HTERT RPE-1 (cell line): Measurements from ENCODE around the gene FGFRL1.
"Not testable (repeated sequence)": the region's sequence is repeated elsewhere in the genome, so short reads cannot be mapped to it uniquely, and the experiment has no call there.

Experiments
- in situ Hi-C: fragments of 300-500 bp; cut with MboI; formaldehyde crosslinking; loops from 4 replicates; pipeline ENCODE4 v1.14.3; 2020; ENCODE audit warnings: low sequenced_read_pairs

FGFRL1 gene

DNA sequence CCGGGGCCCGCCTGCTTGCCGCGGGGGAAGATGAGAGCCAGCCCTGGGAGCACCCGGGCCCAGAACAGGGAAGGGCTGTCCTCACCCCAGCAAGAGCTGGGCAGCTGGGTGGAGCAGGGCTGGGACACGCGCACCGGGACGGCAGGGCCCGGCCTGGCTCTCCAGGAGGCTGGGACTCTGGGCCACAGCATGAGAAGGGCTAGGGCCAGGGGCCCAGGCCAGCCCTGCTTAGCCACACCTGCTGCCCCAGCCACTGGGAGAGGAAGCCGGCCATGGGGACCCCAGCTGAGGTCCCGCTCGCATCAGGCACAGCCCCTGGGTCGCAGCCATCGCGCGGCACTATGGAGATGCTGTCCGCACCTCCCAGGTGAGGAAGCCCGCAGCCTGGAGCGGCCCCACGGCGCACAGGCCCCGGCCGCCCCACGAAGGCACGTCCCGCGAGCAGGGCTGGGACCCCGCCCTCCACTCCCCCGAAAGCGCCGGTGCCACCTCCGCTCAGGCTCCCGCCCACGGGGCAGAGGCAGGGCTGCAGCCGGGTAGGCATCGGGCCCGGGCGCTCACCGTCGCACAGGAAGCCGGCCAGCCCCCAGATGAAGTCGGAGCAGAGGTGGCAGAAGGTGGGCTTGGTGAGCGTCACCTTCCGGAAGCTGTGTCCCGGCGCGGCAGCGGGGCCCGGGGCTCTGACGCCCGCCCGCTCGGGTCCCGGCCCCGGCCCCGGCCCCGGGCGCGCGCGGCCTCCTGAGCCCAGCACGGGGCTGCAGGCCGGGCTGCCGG lies 38.6 kb upstream of the FGFRL1 start:
- in situ Hi-C loops = no loop called here

DNA sequence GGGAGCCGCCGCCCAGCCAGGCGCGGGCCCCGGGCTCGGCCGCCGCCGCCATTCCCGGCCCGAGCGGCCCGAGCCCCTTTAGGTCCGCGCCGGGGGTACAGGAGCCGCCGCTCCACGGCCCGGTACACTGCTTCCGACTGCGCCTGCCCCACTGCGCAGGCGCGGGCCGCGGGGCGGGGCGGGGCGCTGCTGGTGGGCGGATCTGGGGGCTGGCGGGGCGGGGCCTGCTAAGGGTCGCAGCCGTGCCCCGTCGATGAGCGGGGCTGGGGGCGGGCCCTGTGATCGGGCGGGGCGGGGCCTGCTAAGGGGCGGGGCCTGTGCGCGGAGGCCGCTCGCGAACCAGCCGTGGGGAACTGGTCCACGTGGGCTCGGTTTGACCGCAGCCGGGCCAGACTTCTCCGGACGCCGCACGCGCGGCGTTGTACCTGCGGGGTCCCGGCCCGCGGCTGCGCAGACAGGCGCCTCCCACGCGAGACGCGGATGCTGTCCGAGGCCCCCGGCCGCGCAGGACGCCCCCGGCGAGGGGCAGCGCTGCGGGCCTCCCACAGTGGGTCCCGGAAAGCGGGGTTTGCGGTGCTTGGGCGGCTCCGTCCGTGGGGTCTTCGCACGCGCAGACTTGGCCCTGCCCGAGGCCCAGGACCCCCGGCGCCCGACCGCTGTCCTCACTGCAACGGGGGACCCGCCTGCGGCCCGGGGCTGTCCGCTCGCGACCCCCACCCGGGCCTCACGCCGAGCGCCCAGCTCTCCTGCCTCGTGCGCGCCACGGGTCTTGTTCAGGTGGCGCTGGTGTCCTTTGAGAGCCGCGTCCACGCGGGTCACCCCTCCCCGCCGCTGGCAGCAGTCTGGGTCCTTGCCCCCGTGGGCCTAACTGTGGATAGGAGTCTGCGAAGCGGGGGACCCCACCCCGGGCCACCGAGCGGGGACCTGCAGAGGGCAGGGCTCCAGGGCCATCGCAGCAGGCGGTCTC lies 37.7 kb upstream of the FGFRL1 start, which contains the start of gene DGKQ:
Gene DGKQ (minus strand): TSS at position 139 of the 967 bp plus-strand sequence. CDS start 87 bp downstream, at position 52.
- in situ Hi-C loops = no loop called here

DNA sequence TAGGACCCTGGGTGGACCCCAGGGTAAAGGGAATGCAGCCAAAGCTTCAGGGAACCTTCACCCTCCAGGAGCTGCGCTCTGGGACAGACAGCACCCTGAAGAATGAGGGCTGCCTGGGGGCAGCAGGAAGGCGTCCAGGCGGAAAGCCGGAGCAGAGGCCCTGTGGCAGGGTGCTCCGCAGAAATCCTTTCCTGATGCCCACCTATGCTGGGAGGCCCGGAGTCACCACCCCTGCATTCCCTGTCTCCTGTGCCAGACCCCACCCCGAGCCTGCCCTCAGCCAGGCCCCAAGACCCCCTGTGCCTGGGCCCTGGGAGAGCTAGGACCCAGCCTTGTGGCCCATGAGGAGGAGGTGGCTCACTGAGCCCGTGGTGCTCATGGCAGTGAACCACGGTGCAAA lies 36.8 kb upstream of the FGFRL1 start:
- in situ Hi-C loops = no loop called here

DNA sequence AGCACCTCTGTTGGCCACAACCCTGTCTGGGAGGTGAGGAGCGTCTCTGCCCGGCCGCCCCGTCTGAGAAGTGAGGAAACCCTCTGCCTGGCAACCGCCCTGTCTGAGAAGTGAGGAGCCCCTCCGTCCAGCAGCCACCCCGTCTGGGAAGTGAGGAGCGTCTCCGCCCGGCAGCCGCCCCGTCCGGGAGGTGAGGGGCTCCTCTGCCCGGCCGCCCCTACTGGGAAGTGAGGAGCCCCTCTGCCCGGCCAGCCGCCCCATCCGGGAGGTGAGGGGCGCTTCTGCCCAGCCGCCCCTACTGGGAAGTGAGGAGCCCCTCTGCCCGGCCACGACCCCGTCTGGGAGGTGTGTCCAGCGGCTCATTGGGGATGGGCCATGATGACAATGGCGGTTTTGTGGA lies 35.4 kb upstream of the FGFRL1 start:
- in situ Hi-C loops = not testable (repeated sequence)

DNA sequence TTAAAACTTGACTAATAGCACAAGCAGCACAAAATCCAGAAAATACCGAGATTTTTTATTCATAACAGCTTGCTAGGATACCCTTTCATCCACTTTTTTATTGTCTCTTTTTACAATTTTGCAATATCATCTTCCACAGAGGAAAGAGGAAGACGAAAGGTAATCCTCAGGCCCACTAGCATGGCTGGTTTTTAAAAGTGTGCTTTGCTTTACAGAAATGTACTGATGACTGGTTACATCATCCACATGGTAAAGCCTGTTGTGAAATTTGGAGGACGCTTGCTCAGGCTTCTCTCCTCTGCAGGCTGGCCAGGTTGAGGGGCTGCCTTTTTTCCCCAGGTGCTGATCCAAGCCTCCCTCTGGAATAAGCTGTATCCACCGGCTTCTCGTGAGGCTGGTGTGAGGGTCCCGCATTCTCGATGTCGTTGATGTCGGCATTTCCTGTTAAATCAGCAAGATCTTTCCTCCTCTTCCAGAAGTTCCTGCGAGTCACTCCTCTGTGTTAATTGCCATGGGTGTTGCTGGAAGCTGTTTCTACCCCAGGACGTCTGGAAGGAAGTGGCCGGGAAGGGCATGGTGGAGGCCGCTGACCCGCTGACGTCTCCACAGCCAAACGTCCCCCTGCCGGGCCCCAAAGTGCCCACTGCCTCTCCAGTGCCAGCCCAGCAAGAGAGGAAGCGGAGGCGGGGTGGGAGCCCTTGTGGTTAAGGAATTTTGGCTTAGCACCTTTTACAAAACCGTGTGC lies 32.3 kb upstream of the FGFRL1 start:
- in situ Hi-C loops = no loop called here

DNA sequence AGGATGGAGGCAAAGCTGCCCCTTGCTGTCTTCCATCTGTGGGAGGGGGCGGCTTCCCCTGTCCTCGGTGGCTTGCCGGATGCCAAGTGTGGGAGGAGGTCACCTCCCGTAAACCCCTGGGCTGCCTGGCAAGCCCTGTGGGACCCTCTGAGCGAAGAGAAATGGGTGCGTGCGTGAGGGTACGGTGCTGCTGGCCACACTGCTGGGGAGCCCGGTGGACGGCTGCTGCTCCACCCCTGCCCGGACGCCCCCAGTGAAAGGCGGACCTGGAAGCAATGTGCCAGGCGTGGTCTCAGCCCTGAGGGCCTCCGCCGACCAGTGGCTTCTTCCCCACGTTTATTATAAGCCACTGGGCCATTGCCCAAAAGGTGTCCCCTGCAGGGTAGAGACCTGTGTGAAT lies 29.1 kb upstream of the FGFRL1 start:
- in situ Hi-C loops = no loop called here

DNA sequence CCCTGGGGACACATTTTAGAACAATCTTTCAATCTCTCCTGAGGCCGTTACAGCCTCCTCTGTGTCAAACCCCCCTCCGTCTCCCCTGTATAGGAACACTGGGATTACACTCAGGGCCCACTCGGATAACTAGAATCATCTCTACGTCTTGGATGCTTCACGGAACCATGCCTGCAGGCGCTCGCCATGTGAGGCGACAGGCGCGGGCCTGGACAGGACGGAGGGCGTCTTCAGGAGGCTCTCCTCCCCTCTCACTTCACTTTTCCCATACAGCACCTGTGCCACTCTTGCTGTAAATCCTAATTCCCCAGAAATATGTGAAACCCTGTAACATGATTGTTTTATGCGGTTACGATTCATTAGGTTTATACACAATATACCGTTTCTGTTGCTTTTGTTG lies 28.6 kb upstream of the FGFRL1 start:
- in situ Hi-C loops = no loop called here

DNA sequence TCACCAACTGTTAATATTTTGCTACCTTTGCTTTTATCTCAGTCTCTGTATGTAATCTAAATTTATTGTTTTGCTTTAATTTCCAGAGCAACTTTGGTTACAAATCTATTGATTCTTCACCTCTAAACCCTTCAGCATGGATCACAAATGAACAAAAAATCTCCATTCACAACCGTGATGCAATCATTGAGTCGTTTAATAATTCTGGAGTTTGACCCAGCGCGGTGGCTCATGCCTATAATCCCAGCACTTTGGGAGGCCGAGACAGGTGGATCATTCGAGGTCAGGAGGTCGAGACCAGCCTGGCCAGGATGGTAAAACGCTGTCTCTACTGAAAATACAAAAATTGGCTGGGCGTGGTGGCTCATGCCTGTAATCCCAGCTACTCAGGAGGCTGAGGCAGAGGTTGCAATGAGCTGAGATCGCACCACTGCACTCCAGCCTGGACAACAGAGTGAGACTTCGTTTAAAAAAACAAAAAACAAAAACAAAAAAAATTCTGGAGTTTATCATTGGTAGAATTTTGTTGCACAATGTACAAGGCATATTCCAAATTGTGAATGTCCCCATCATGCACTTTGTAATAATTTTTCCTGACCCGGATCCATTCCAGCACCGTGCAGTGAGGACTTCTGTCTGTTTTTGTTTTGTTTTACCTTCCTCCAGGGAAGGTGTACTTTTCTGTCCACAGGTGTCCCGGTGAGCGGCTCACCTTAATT lies 26.9 kb upstream of the FGFRL1 start:
- in situ Hi-C loops = no loop called here

DNA sequence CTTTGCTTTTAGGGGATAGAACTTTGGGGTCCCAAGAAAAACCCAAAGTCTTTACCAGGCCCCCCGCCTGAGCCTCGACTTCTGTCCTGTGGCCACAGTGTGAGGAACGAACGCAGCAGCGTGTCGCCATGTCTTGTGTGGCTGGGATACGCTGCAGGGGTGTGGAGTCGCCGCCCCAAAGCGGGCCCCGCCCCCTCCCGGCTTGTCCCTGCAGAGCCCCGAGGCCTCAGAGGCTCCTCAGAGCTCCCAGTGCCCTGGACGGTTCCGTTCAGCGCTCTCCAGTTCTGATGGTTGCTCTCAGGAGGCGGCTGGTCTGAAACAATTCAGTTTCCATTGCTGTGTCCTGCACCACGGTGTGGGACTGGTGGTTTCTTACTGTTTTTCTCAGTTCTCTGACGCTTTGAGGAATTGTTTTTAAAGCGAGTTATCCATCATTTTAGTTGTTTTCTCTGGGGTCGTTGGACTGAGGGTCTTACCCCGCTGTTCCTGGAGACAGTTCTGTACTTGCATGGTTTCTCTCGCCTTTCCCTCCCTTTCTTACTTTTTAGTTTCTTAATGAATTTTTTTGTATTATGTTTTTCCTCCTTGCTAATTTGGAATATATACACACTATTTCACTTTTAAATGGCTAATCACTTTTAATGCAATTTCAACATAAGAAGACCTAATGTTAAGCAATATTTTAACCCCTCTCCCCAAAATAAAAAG lies 26.1 kb upstream of the FGFRL1 start:
- in situ Hi-C loops = no loop called here

DNA sequence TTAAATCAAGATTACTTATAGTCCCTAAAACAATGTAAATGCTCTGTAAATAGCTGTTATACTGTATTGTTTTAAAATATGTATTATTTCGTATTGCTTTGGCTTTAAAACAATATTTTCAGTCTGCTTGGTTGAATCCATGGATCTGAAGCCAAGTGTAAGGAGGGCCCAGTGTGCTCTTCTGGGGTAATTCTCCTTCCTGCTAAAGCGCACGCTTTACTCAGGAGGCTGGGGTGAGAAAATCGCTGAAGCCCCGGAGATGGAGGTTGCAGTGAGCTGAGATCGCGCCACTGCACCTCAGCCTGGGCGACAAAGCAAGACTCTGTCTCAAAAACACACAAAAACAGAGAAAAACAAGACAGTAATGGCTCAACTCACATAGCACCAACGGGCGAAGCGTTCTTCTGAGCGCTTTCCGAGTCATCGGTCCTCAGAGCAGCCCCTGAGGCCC lies 25.0 kb upstream of the FGFRL1 start:
- in situ Hi-C loops = no loop called here

DNA sequence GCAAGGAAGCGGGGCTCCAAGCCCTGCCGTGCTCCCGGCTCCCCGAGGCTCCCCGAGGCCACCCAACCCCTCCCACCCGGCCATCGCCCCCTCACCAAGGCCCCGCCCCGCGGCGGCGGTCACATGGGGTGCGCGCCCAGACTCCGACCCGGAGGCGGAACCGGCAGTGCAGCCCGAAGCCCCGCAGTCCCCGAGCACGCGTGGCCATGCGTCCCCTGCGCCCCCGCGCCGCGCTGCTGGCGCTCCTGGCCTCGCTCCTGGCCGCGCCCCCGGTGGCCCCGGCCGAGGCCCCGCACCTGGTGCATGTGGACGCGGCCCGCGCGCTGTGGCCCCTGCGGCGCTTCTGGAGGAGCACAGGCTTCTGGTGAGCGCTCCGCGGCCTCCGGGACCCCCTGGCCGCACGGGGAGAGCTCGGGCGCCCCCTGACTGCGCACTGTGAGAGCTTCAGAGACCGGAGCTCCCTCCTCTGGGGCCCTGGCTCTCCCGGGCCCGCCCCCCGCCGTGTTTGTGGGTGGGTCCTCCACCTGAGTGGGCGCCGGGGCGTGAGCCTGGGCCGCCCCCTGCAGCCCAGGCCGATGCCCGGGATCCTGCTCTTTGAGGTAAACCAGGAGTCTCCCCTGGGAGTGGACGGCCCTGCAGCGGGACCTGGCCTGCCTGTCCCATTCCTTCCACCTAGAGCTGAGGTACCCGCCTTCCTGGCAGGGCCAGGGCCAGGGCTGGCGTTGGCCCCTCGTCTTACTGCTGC lies 24.4 kb upstream of the FGFRL1 start, which contains the start of gene IDUA:
Gene IDUA (plus strand): TSS at position 166 of the 745 bp plus-strand sequence. CDS start 41 bp downstream, at position 207.
- in situ Hi-C loops = no loop called here

DNA sequence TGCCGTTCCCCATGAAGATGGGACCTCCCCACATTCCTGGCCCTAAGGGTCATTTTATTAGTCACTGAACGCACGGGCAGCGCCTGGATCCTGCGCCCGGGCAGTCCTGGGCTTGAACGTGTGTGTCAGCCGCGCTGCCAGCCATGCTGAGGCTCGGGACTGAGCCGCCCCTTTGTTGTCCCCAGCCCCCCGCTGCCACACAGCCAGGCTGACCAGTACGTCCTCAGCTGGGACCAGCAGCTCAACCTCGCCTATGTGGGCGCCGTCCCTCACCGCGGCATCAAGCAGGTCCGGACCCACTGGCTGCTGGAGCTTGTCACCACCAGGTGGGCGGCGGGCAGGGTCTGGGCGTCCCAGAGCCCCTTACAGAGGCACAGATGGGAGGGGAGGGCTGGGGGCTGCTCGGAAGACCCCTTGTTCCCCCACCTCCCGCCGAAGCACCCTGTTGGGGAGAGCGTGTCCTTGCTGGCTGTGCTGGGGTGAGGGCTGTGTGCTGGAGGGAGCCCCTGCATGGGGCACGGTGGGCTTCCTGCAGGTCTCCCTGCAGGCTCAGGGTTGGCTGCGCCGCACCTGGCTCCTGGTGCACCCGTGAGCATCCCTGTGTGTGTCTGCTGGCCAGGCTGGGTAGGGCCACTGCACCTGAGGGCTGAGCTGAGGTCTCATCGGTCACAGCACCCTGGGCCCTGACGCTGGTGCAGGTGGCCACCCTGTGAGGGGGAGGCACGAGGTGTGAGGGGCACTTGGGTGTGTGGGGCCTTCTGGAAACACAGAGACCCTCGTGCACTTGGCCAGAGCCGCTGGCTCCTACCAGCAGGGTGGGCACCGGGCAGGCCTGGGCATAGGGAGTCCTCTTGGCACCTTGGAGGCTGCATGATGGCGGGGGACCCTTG lies 23.6 kb upstream of the FGFRL1 start:
- in situ Hi-C loops = no loop called here

DNA sequence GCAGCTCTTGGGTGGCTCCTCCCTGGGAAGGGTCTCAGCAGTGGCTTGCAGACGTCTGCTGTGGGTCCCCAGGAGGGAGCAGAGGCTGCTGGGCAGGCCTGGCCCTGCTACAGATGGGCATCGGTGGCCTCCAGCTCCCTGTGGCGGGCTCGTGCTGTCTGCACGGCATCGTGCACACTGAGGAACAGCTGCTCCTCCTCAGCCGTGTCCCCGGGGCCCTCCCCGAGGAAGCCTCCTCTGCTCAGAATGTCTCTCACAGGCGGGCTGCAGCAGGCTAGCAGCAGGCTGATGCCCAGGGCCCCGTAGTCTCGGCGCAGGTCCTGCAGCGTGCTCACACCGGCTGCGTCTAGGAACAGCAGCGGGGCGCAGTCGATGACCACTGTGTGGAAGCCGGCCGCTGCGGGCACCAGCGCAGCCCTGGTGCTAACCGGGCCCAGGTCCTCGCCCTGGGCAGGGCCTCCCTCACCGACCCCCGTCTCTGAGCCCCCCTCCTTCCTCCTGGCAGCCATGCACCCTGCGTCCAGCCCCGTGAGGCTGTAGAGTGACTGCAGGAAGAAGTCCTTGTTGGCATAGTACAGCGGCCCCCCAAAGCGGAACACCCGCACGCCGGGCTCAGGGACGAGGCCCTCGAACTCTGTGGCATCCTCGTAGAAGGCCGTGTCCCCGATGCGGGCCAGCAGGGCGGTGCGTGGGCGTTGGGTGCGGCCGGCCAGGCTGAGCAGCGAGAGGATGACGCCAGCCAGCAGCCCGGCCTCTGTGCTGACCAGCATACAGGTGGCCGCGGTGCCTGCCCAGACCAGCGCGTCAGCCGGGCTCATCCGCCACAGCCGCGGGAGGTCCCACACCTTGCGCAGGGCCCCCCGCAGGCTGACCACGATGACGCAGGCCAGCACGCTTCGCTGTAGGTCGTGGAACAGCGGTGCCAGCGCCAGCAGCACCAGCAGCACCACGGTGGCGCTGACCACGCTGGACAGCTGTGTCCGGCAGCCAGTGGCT lies 22.4 kb upstream of the FGFRL1 start:
- in situ Hi-C loops = no loop called here

DNA sequence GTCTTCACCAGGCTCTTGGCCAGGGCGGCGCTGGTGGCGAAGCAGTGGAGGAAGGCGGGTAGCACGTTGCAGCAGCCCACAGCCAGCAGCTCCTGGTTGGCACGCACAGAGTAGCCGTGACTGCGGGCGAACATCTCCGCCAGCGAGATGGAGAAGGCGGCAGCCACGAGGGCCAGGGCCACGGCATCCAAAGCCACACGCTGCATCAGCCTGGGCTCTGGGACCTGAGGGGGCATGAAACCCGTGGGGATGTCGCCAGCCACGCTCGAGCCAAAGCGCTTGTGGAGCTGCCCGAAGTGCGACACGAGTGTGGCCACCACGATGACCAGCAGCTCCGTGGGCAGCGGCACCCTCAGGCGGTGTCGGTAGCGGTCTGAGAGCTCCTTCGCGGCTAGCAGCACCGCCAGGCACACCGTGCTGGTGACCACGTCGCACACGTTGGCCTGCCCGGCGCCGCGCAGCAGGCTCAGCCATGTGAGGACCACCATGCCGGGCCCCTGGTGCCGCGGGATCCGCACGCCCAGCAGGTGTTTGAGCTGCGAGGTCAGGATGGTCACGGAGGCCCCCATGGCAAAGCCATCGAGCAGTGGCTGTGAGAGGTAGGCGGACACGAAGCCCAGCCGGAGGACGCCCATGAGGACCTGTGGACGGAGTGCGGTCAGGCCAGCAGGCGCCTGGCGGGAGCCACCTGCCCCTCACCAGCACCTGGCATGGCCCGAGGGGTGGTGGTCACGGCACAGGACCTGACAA lies 21.5 kb upstream of the FGFRL1 start:
- in situ Hi-C loops = no loop called here

DNA sequence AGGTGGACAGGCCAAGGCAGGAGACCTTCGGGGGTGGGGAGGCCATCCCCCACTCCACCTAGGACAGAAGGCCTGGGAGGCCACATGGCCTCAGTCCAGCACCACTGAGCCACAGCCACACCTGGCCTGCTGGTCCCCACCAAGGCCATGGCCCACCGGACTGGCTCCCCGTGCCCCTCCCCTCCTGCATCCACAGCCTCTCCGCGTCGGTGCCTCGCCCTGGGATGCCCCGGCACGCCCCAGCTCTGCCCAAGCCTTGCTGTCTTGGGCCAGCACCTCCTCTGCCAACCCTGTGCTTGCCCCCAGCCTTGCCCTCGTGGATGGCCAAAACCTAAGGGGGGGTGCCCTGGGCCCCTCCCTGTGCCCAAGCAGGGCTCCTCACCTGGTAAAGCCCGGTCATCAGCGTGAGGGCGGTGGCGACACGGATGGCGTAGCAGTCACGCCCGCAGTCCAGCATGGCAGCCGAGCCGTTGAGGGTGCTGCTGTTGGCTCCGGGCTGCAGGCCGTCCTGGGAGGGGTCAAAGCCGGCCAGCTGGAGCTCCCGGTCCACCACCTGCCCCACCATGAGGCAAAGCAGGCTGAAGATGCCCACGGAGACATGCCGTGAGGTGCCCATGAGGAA lies 20.6 kb upstream of the FGFRL1 start:
- in situ Hi-C loops = no loop called here
